Activated B cell treated with CpG ODN at 0.5 μM for 24 hours (primary cell): ENCODE data around the gene SMYD1. TPM values are rescaled to one million over a fixed set of nuclear protein-coding genes. Genes with fewer than 3 reads are reported as not detected.

Experiments used
- ATAC-seq: fragments of 200-7000 bp; cut with Tn5 transposase; one replicate; pipeline ENCODE4 v1.10.0; 2021; ENCODE audit warnings: low read depth, mild to moderate bottlenecking, moderate library complexity
- CTCF ChIA-PET: fragments of 350-600 bp; sonication (Branson Sonifier 250); formaldehyde crosslinking; loops from one replicate; lab custom pipeline; 2021; ENCODE audit warnings: antibody characterized with exemption; lab: Charles Lee
- POLR2A ChIA-PET: fragments of 350-600 bp; sonication (Branson Sonifier 250); formaldehyde crosslinking; loops from one replicate; lab custom pipeline; 2021; ENCODE audit warnings: antibody characterized with exemption; lab: Charles Lee
- DNase-seq: peaks from one replicate; pipeline ENCODE4 v3.0.0; 2022
- H3K27ac Mint-ChIP-seq: one replicate; pipeline ENCODE4 v1.8.0; 2020; ENCODE audit warnings: mixed read lengths
- H3K27me3 Mint-ChIP-seq: one replicate; pipeline ENCODE4 v1.8.0; 2021; ENCODE audit warnings: mixed read lengths
- H3K36me3 Mint-ChIP-seq: one replicate; pipeline ENCODE4 v1.8.0; 2021; ENCODE audit warnings: low read depth, mixed read lengths
- H3K4me1 Mint-ChIP-seq: one replicate; pipeline ENCODE4 v1.8.0; 2021; ENCODE audit warnings: mixed read lengths
- H3K4me3 Mint-ChIP-seq: one replicate; pipeline ENCODE4 v1.8.0; 2020; ENCODE audit warnings: mild to moderate bottlenecking, mixed read lengths
- H3K9me3 Mint-ChIP-seq: one replicate; pipeline ENCODE4 v1.8.0; 2020; ENCODE audit warnings: mixed read lengths
- intact Hi-C: fragments of 100-400 bp; cut with micrococcal nuclease; formaldehyde crosslinking; loops from one replicate; pipeline ENCODE4 v1.15.1; 2024
- total RNA-seq: library from RNA; stranded (reverse); gene quantifications from 2 replicates; pipeline ENCODE4 v1.2.3, GENCODE V29; 2022
- TF ChIP-seq, protein P1 (sequence below): fragments of 200-600 bp; IDR thresholded peaks from one replicate; pipeline ENCODE4 v1.8.0; 2022; ENCODE audit warnings: antibody characterized with exemption, mild to moderate bottlenecking

Gene SMYD1
- total RNA-seq, 1 donor from 2014 or later, result not detected

DNA sequence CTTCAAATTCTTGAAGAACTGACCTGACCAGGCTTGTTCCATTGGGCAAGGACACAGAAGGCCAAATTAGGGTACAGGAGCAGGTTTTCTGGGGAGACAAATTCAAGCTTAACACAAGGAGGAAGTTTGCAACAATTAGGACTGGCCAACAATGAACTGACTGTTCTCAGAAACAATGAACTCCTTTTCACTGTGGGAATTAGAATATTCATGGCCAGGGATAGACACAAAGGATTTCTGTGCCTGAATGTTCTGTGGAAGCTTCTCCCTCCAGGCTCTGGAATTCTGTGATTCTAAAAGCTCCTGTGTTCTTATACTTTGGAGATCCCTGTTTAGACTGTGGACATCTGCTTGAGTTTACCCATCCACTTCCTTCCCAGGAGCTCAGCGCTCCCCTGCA lies 15.2 kb downstream of the SMYD1 start:
- H3K4me3 Mint-ChIP-seq, result no peak overlapping the region
- ATAC-seq, result no peak
- TF ChIP-seq, protein P1, sequence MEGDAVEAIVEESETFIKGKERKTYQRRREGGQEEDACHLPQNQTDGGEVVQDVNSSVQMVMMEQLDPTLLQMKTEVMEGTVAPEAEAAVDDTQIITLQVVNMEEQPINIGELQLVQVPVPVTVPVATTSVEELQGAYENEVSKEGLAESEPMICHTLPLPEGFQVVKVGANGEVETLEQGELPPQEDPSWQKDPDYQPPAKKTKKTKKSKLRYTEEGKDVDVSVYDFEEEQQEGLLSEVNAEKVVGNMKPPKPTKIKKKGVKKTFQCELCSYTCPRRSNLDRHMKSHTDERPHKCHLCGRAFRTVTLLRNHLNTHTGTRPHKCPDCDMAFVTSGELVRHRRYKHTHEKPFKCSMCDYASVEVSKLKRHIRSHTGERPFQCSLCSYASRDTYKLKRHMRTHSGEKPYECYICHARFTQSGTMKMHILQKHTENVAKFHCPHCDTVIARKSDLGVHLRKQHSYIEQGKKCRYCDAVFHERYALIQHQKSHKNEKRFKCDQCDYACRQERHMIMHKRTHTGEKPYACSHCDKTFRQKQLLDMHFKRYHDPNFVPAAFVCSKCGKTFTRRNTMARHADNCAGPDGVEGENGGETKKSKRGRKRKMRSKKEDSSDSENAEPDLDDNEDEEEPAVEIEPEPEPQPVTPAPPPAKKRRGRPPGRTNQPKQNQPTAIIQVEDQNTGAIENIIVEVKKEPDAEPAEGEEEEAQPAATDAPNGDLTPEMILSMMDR, result no peak
- DNase-seq, result no peak
- H3K27ac Mint-ChIP-seq, result no peak overlapping the region
- ChIA-PET CTCF (no interaction called here), POLR2A (no interaction called here)
- H3K9me3 Mint-ChIP-seq, result no peaks in the 10 kb centered on the region
- H3K36me3 Mint-ChIP-seq, result no peaks in the 10 kb centered on the region
- peaks cover 2% of the 10 kb centered on the region for H3K27me3 Mint-ChIP-seq
- intact Hi-C loops, result no loop called here
- H3K4me1 Mint-ChIP-seq, result no peaks in the 10 kb centered on the region

DNA sequence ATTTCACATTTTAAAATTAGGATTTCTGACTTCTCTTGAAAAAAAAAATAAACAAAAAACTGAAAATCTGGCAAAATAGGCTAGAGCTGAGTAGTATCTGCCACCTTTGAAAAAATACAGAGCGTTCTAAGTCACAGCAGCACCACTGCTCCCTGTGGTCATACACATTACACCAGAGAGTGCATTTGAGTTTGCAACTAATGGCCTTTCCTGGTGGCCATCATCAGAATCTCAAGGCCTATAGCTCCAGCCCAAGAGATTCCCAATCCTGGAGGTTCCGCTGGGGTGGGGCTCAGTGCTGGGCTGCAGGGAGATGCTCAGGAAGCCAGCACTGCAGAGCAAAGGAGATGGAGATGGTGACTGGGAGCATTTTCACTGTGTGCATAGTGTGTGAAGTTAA lies 17.5 kb downstream of the SMYD1 start:
- Mint-ChIP-seq H3K27me3 (peaks cover 2% of the 10 kb centered on the region), H3K9me3 (no peaks in the 10 kb centered on the region), H3K36me3 (no peaks in the 10 kb centered on the region), H3K4me1 (peaks cover 2% of the 10 kb centered on the region), H3K4me3 (no peak overlapping the region), H3K27ac (no peak overlapping the region)
- ATAC-seq (no peak), DNase-seq (no peak)
- ChIA-PET CTCF (interaction anchor here (0.6 kb wide), 1 partner anchor 25 kb away, joined by 3 read pairs; no protein-coding TSS in a partner anchor), POLR2A (no interaction called here)
- intact Hi-C loops, result no loop called here
- TF ChIP-seq, protein P1, result no peak

DNA sequence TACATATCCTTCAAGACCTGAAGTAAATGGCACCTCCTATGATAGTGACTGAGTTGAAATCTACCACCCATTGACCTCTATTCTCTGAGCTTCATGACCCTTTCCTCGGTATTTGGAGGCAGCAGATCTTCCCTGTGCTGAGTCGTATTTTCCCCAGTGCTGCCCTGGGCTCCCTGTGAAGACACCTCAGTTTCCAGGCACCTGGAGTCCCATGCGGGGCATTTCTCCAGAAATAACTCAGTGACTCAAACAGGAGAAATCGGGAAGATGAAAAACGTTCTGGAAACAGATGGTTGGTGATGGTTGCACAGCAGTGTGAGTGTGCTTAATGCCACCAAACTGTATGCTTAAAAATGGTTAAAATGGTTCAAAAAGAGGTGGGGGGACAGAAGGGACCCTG lies 18.0 kb downstream of the SMYD1 start:
- no peaks in the 10 kb centered on the region for H3K36me3 Mint-ChIP-seq
- CTCF ChIA-PET, result interaction anchor here (0.6 kb wide), 1 partner anchor 26 kb away, joined by 3 read pairs; no protein-coding TSS in a partner anchor

DNA sequence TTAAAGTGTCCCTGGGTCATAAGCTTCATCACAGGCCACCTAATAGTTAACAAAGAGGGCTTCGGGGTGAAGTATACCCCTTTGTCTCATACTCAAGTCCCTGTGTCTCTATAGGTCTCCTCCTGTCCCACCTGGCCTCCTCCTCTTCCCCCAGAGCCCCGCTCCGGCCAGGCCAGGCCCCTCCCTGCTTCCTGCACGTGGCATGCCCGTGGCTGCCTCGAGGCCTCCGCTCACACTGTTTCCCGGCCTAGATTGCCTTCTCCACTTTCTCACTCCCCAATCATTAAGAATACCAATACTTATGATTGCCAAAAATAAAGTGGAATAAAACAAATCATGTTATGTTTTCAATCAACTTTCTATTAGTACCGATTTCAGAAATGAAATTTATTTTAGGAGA lies 18.8 kb downstream of the SMYD1 start:
- Mint-ChIP-seq H3K27ac (no peak overlapping the region), H3K4me1 (peaks cover 15% of the 10 kb centered on the region), H3K36me3 (no peaks in the 10 kb centered on the region), H3K4me3 (no peak overlapping the region), H3K27me3 (peaks cover 2% of the 10 kb centered on the region), H3K9me3 (no peaks in the 10 kb centered on the region)
- ATAC-seq (no peak), DNase-seq (no peak)
- intact Hi-C loops, result no loop called here
- CTCF ChIA-PET, result no interaction called here
- POLR2A ChIA-PET, result no interaction called here
- TF ChIP-seq, protein P1, result no peak

More for the DNA sequence above, 18.0 kb downstream of the SMYD1 start:
- Mint-ChIP-seq H3K4me3 (no peak overlapping the region), H3K4me1 (peaks cover 7% of the 10 kb centered on the region), H3K27ac (no peak overlapping the region), H3K27me3 (peaks cover 2% of the 10 kb centered on the region), H3K9me3 (no peaks in the 10 kb centered on the region)
- DNase-seq (no peak), ATAC-seq (no peak)
- POLR2A ChIA-PET, result no interaction called here
- intact Hi-C loops, result no loop called here
- TF ChIP-seq, protein P1, result no peak

DNA sequence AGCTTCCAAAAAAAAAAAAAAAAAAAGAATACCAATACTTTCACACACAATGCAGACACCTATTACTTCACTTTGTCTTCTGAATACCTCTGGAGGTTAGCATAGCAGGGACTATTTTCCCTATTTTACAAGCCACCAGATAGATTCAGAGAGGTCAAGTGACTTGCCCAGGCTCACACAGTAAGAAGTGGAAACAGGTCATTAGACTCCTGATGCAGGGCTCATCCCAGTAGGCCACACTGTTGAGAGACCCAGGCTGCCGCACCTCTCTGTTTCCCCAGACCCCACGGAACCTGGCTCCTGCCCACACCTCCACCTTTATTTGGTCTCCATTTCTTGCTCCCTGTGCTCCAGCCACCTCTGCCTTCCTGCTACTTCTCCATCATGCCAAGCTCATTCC lies 19.4 kb downstream of the SMYD1 start:
- TF ChIP-seq, protein P1, result no peak
- intact Hi-C loops, result no loop called here
- Mint-ChIP-seq H3K4me3 (no peak overlapping the region), H3K4me1 (peaks cover 15% of the 10 kb centered on the region), H3K27ac (no peak overlapping the region), H3K9me3 (no peaks in the 10 kb centered on the region), H3K27me3 (no peaks in the 10 kb centered on the region), H3K36me3 (no peaks in the 10 kb centered on the region)
- ChIA-PET CTCF (no interaction called here), POLR2A (no interaction called here)
- ATAC-seq (no peak), DNase-seq (no peak)
